ENCODE measurements around the gene PDE7B.
"Not testable (repeated sequence)": the region's sequence is repeated elsewhere in the genome, so short reads cannot be mapped to it uniquely, and the experiment has no call there.

The PDE7B gene

GRCh38 chr6:135864929-135865328 is 13.4 kb downstream of the PDE7B start:
- H3K4me3 ChIP-seq (ENCODE audit: low read depth in 1 of 2, low read length in 2 of 2); H3K9me3 ChIP-seq (ENCODE audit: control insufficient read depth in 1 of 2, low read length in 2 of 2); H3K4me1 ChIP-seq (ENCODE audit: control insufficient read depth in 1 of 2, insufficient read depth in 2 of 2, low read length in 2 of 2); H3K9ac ChIP-seq (ENCODE audit: low read depth in 1 of 2, low read length in 2 of 2); H3K27ac ChIP-seq (ENCODE audit: low read depth, low read length); H3K36me3 ChIP-seq (ENCODE audit: control insufficient read depth in 1 of 2, insufficient read depth in 2 of 2, low read length in 2 of 2); H3K27me3 ChIP-seq (ENCODE audit: control insufficient read depth in 1 of 2, insufficient read depth in 2 of 2, low read length in 2 of 2): not testable (repeated sequence)

GRCh38 chr6:135866445-135867123 is 15.1 kb downstream of the PDE7B start:
- Histone ChIP-seq H3K27ac (ENCODE audit: low read depth, low read length) (no peak overlapping the region), H3K4me1 (ENCODE audit: control insufficient read depth in 1 of 2, insufficient read depth in 2 of 2, low read length in 2 of 2) (no peaks in the 10 kb centered on the region), H3K27me3 (ENCODE audit: control insufficient read depth in 1 of 2, insufficient read depth in 2 of 2, low read length in 2 of 2) (no peaks in the 10 kb centered on the region), H3K4me3 (ENCODE audit: low read depth in 1 of 2, low read length in 2 of 2) (peak overlapping the region; percentile 4 to 49), H3K36me3 (ENCODE audit: control insufficient read depth in 1 of 2, insufficient read depth in 2 of 2, low read length in 2 of 2) (no peaks in the 10 kb centered on the region), H3K9ac (ENCODE audit: low read depth in 1 of 2, low read length in 2 of 2) (peak overlapping the region in 1 of 2 donors; percentile 15), H3K9me3 (ENCODE audit: control insufficient read depth in 1 of 2, low read length in 2 of 2) (no peaks in the 10 kb centered on the region)

- H3K4me3 ChIP-seq (ENCODE audit: low read depth in 1 of 2, low read length in 2 of 2), result no peak overlapping the region
- H3K27me3 ChIP-seq (ENCODE audit: control insufficient read depth in 1 of 2, insufficient read depth in 2 of 2, low read length in 2 of 2), result no peaks in the 10 kb centered on the region
- H3K9ac ChIP-seq (ENCODE audit: low read depth in 1 of 2, low read length in 2 of 2), result no peak overlapping the region
- no peaks in the 10 kb centered on the region for H3K9me3 ChIP-seq (ENCODE audit: control insufficient read depth in 1 of 2, low read length in 2 of 2)
- no peaks in the 10 kb centered on the region for H3K4me1 ChIP-seq (ENCODE audit: control insufficient read depth in 1 of 2, insufficient read depth in 2 of 2, low read length in 2 of 2)
- no peak overlapping the region for H3K27ac ChIP-seq (ENCODE audit: low read depth, low read length)
- no peaks in the 10 kb centered on the region for H3K36me3 ChIP-seq (ENCODE audit: control insufficient read depth in 1 of 2, insufficient read depth in 2 of 2, low read length in 2 of 2)
Observed at GRCh38 chr6:135867332-135867731, 15.8 kb downstream of the PDE7B start.

GRCh38 chr6:135869857-135870256 is 18.4 kb downstream of the PDE7B start:
- no peak overlapping the region for H3K9ac ChIP-seq (ENCODE audit: low read depth in 1 of 2, low read length in 2 of 2)
- no peak overlapping the region for H3K4me3 ChIP-seq (ENCODE audit: low read depth in 1 of 2, low read length in 2 of 2)
- no peaks in the 10 kb centered on the region for H3K9me3 ChIP-seq (ENCODE audit: control insufficient read depth in 1 of 2, low read length in 2 of 2)
- no peaks in the 10 kb centered on the region for H3K36me3 ChIP-seq (ENCODE audit: control insufficient read depth in 1 of 2, insufficient read depth in 2 of 2, low read length in 2 of 2)
- no peaks in the 10 kb centered on the region for H3K4me1 ChIP-seq (ENCODE audit: control insufficient read depth in 1 of 2, insufficient read depth in 2 of 2, low read length in 2 of 2)
- H3K27me3 ChIP-seq (ENCODE audit: control insufficient read depth in 1 of 2, insufficient read depth in 2 of 2, low read length in 2 of 2), result no peaks in the 10 kb centered on the region
- no peak overlapping the region for H3K27ac ChIP-seq (ENCODE audit: low read depth, low read length)

GRCh38 chr6:135870722-135871121 is 19.2 kb downstream of the PDE7B start:
- no peak overlapping the region for H3K9ac ChIP-seq (ENCODE audit: low read depth in 1 of 2, low read length in 2 of 2)
- no peaks in the 10 kb centered on the region for H3K27me3 ChIP-seq (ENCODE audit: control insufficient read depth in 1 of 2, insufficient read depth in 2 of 2, low read length in 2 of 2)
- H3K27ac ChIP-seq (ENCODE audit: low read depth, low read length), result no peak overlapping the region
- H3K4me3 ChIP-seq (ENCODE audit: low read depth in 1 of 2, low read length in 2 of 2), result no peak overlapping the region
- no peaks in the 10 kb centered on the region for H3K9me3 ChIP-seq (ENCODE audit: control insufficient read depth in 1 of 2, low read length in 2 of 2)
- no peaks in the 10 kb centered on the region for H3K36me3 ChIP-seq (ENCODE audit: control insufficient read depth in 1 of 2, insufficient read depth in 2 of 2, low read length in 2 of 2)
- no peaks in the 10 kb centered on the region for H3K4me1 ChIP-seq (ENCODE audit: control insufficient read depth in 1 of 2, insufficient read depth in 2 of 2, low read length in 2 of 2)

- Histone ChIP-seq H3K9ac (ENCODE audit: low read depth in 1 of 2, low read length in 2 of 2) (no peak overlapping the region), H3K9me3 (ENCODE audit: control insufficient read depth in 1 of 2, low read length in 2 of 2) (no peaks in the 10 kb centered on the region), H3K27ac (ENCODE audit: low read depth, low read length) (no peak overlapping the region), H3K36me3 (ENCODE audit: control insufficient read depth in 1 of 2, insufficient read depth in 2 of 2, low read length in 2 of 2) (no peaks in the 10 kb centered on the region), H3K4me1 (ENCODE audit: control insufficient read depth in 1 of 2, insufficient read depth in 2 of 2, low read length in 2 of 2) (no peaks in the 10 kb centered on the region), H3K4me3 (ENCODE audit: low read depth in 1 of 2, low read length in 2 of 2) (no peak overlapping the region), H3K27me3 (ENCODE audit: control insufficient read depth in 1 of 2, insufficient read depth in 2 of 2, low read length in 2 of 2) (no peaks in the 10 kb centered on the region)
Observed at GRCh38 chr6:135871296-135871695, 19.8 kb downstream of the PDE7B start.

- Histone ChIP-seq H3K9ac (ENCODE audit: low read depth in 1 of 2, low read length in 2 of 2) (no peak overlapping the region), H3K27ac (ENCODE audit: low read depth, low read length) (no peak overlapping the region), H3K4me3 (ENCODE audit: low read depth in 1 of 2, low read length in 2 of 2) (no peak overlapping the region), H3K36me3 (ENCODE audit: control insufficient read depth in 1 of 2, insufficient read depth in 2 of 2, low read length in 2 of 2) (no peaks in the 10 kb centered on the region), H3K9me3 (ENCODE audit: control insufficient read depth in 1 of 2, low read length in 2 of 2) (no peaks in the 10 kb centered on the region), H3K4me1 (ENCODE audit: control insufficient read depth in 1 of 2, insufficient read depth in 2 of 2, low read length in 2 of 2) (no peaks in the 10 kb centered on the region), H3K27me3 (ENCODE audit: control insufficient read depth in 1 of 2, insufficient read depth in 2 of 2, low read length in 2 of 2) (no peaks in the 10 kb centered on the region)
Observed at GRCh38 chr6:135871878-135872277, 20.4 kb downstream of the PDE7B start.

GRCh38 chr6:135875446-135875845 is 23.9 kb downstream of the PDE7B start:
- H3K9me3 ChIP-seq (ENCODE audit: control insufficient read depth in 1 of 2, low read length in 2 of 2), result no peaks in the 10 kb centered on the region
- no peak overlapping the region for H3K27ac ChIP-seq (ENCODE audit: low read depth, low read length)
- H3K4me3 ChIP-seq (ENCODE audit: low read depth in 1 of 2, low read length in 2 of 2), result no peak overlapping the region
- no peak overlapping the region for H3K9ac ChIP-seq (ENCODE audit: low read depth in 1 of 2, low read length in 2 of 2)
- H3K36me3 ChIP-seq (ENCODE audit: control insufficient read depth in 1 of 2, insufficient read depth in 2 of 2, low read length in 2 of 2), result no peaks in the 10 kb centered on the region
- H3K4me1 ChIP-seq (ENCODE audit: control insufficient read depth in 1 of 2, insufficient read depth in 2 of 2, low read length in 2 of 2), result peaks cover 0 to 2% of the 10 kb centered on the region in 2 donors
- no peaks in the 10 kb centered on the region for H3K27me3 ChIP-seq (ENCODE audit: control insufficient read depth in 1 of 2, insufficient read depth in 2 of 2, low read length in 2 of 2)

GRCh38 chr6:135876058-135876457 is 24.6 kb downstream of the PDE7B start:
- Histone ChIP-seq H3K9ac (ENCODE audit: low read depth in 1 of 2, low read length in 2 of 2) (no peak overlapping the region), H3K27ac (ENCODE audit: low read depth, low read length) (no peak overlapping the region), H3K27me3 (ENCODE audit: control insufficient read depth in 1 of 2, insufficient read depth in 2 of 2, low read length in 2 of 2) (no peaks in the 10 kb centered on the region)

GRCh38 chr6:135877666-135878065 is 26.2 kb downstream of the PDE7B start:
- Histone ChIP-seq H3K4me1 (ENCODE audit: control insufficient read depth in 1 of 2, insufficient read depth in 2 of 2, low read length in 2 of 2) (peaks cover 7 to 9% of the 10 kb centered on the region in 2 donors), H3K27ac (ENCODE audit: low read depth, low read length) (no peak overlapping the region), H3K27me3 (ENCODE audit: control insufficient read depth in 1 of 2, insufficient read depth in 2 of 2, low read length in 2 of 2) (no peaks in the 10 kb centered on the region), H3K9me3 (ENCODE audit: control insufficient read depth in 1 of 2, low read length in 2 of 2) (no peaks in the 10 kb centered on the region), H3K36me3 (ENCODE audit: control insufficient read depth in 1 of 2, insufficient read depth in 2 of 2, low read length in 2 of 2) (no peaks in the 10 kb centered on the region), H3K4me3 (ENCODE audit: low read depth in 1 of 2, low read length in 2 of 2) (no peak overlapping the region), H3K9ac (ENCODE audit: low read depth in 1 of 2, low read length in 2 of 2) (no peak overlapping the region)

More at GRCh38 chr6:135876058-135876457, 24.6 kb downstream of the PDE7B start:
- Histone ChIP-seq H3K4me1 (ENCODE audit: control insufficient read depth in 1 of 2, insufficient read depth in 2 of 2, low read length in 2 of 2) (peaks cover 6 to 8% of the 10 kb centered on the region in 2 donors), H3K36me3 (ENCODE audit: control insufficient read depth in 1 of 2, insufficient read depth in 2 of 2, low read length in 2 of 2) (no peaks in the 10 kb centered on the region), H3K4me3 (ENCODE audit: low read depth in 1 of 2, low read length in 2 of 2) (no peak overlapping the region), H3K9me3 (ENCODE audit: control insufficient read depth in 1 of 2, low read length in 2 of 2) (no peaks in the 10 kb centered on the region)

Data from duodenal mucosa (tissue), 2 donors.